Activated B cell treated with CpG ODN at 0.5 μM for 24 hours (primary cell): ENCODE results near the gene MED27. TPM values are rescaled to one million over a fixed set of nuclear protein-coding genes. Genes with fewer than 3 reads are reported as not detected.

Source experiments
- ATAC-seq: fragments of 200-7000 bp; cut with Tn5 transposase; one replicate; pipeline ENCODE4 v1.10.0; 2021; ENCODE audit warnings: low read depth, mild to moderate bottlenecking, moderate library complexity
- CTCF ChIA-PET: fragments of 350-600 bp; sonication (Branson Sonifier 250); formaldehyde crosslinking; loops from one replicate; lab custom pipeline; 2021; ENCODE audit warnings: antibody characterized with exemption; lab: Charles Lee
- POLR2A ChIA-PET: fragments of 350-600 bp; sonication (Branson Sonifier 250); formaldehyde crosslinking; loops from one replicate; lab custom pipeline; 2021; ENCODE audit warnings: antibody characterized with exemption; lab: Charles Lee
- DNase-seq: peaks from one replicate; pipeline ENCODE4 v3.0.0; 2022
- H3K27ac Mint-ChIP-seq: one replicate; pipeline ENCODE4 v1.8.0; 2020; ENCODE audit warnings: mixed read lengths
- H3K27me3 Mint-ChIP-seq: one replicate; pipeline ENCODE4 v1.8.0; 2021; ENCODE audit warnings: mixed read lengths
- H3K36me3 Mint-ChIP-seq: one replicate; pipeline ENCODE4 v1.8.0; 2021; ENCODE audit warnings: low read depth, mixed read lengths
- H3K4me1 Mint-ChIP-seq: one replicate; pipeline ENCODE4 v1.8.0; 2021; ENCODE audit warnings: mixed read lengths
- H3K4me3 Mint-ChIP-seq: one replicate; pipeline ENCODE4 v1.8.0; 2020; ENCODE audit warnings: mild to moderate bottlenecking, mixed read lengths
- H3K9me3 Mint-ChIP-seq: one replicate; pipeline ENCODE4 v1.8.0; 2020; ENCODE audit warnings: mixed read lengths
- CTCF ChIP-seq: fragments of 200-600 bp; IDR thresholded peaks from one replicate; pipeline ENCODE4 v1.8.0; 2022; ENCODE audit warnings: antibody characterized with exemption, mild to moderate bottlenecking
- intact Hi-C: fragments of 100-400 bp; cut with micrococcal nuclease; formaldehyde crosslinking; loops from one replicate; pipeline ENCODE4 v1.15.1; 2024
- total RNA-seq: library from RNA; stranded (reverse); gene quantifications from 2 replicates; pipeline ENCODE4 v1.2.3, GENCODE V29; 2022

MED27 gene
- total RNA-seq, 1 donor from 2014 or later, result 24.5 TPM

GRCh38 chr9:131887680-131888079, 192.0 kb downstream of the MED27 start:
- no peaks in the 10 kb centered on the region for H3K4me1 Mint-ChIP-seq
- no peak overlapping the region for H3K27ac Mint-ChIP-seq
- ChIA-PET POLR2A (no interaction called here), CTCF (no interaction called here)
- H3K36me3 Mint-ChIP-seq, result peaks cover 44% of the 10 kb centered on the region
- no peak for DNase-seq
- intact Hi-C loops, result no loop called here
- H3K4me3 Mint-ChIP-seq, result no peak overlapping the region
- no peaks in the 10 kb centered on the region for H3K9me3 Mint-ChIP-seq
- ATAC-seq, result no peak
- TF ChIP-seq CTCF, result no peak
- H3K27me3 Mint-ChIP-seq, result no peaks in the 10 kb centered on the region

- CTCF ChIA-PET, result no interaction called here
- ATAC-seq (no peak), DNase-seq (no peak)
- no peaks in the 10 kb centered on the region for H3K27me3 Mint-ChIP-seq
- no peak overlapping the region for H3K4me3 Mint-ChIP-seq
- POLR2A ChIA-PET, result no interaction called here
- intact Hi-C loops, result no loop called here
- H3K36me3 Mint-ChIP-seq, result peaks cover 39% of the 10 kb centered on the region
- no peaks in the 10 kb centered on the region for H3K9me3 Mint-ChIP-seq
- TF ChIP-seq CTCF, result no peak
- no peak overlapping the region for H3K27ac Mint-ChIP-seq
- no peaks in the 10 kb centered on the region for H3K4me1 Mint-ChIP-seq
These were observed 192.8 kb downstream of the MED27 start for GRCh38 chr9:131886826-131887225.

GRCh38 chr9:131885144-131885609, 194.5 kb downstream of the MED27 start:
- H3K4me3 Mint-ChIP-seq, result no peak overlapping the region
- no peaks in the 10 kb centered on the region for H3K9me3 Mint-ChIP-seq
- no peak for DNase-seq
- ChIA-PET CTCF (no interaction called here), POLR2A (no interaction called here)
- no peak for ATAC-seq
- no peak for TF ChIP-seq CTCF
- intact Hi-C loops, result no loop called here
- H3K27ac Mint-ChIP-seq, result no peak overlapping the region
- H3K36me3 Mint-ChIP-seq, result peaks cover 26% of the 10 kb centered on the region
- no peaks in the 10 kb centered on the region for H3K4me1 Mint-ChIP-seq
- no peaks in the 10 kb centered on the region for H3K27me3 Mint-ChIP-seq

- intact Hi-C loops, result no loop called here
- CTCF ChIA-PET, result no interaction called here
- no peak for ATAC-seq
- no peaks in the 10 kb centered on the region for H3K9me3 Mint-ChIP-seq
- no peak overlapping the region for H3K27ac Mint-ChIP-seq
- no peak for TF ChIP-seq CTCF
- no peak for DNase-seq
- no peaks in the 10 kb centered on the region for H3K4me1 Mint-ChIP-seq
- POLR2A ChIA-PET, result no interaction called here
- peaks cover 23% of the 10 kb centered on the region for H3K36me3 Mint-ChIP-seq
- H3K27me3 Mint-ChIP-seq, result no peaks in the 10 kb centered on the region
- no peak overlapping the region for H3K4me3 Mint-ChIP-seq
These were observed 195.4 kb downstream of the MED27 start for GRCh38 chr9:131884222-131884621.

- ChIA-PET CTCF (no interaction called here), POLR2A (no interaction called here)
- ATAC-seq, result no peak
- no peak for TF ChIP-seq CTCF
- no peak overlapping the region for H3K4me3 Mint-ChIP-seq
- intact Hi-C loops, result no loop called here
- H3K9me3 Mint-ChIP-seq, result no peaks in the 10 kb centered on the region
- no peak for DNase-seq
- no peaks in the 10 kb centered on the region for H3K27me3 Mint-ChIP-seq
- no peak overlapping the region for H3K27ac Mint-ChIP-seq
- H3K36me3 Mint-ChIP-seq, result peaks cover 20% of the 10 kb centered on the region
- no peaks in the 10 kb centered on the region for H3K4me1 Mint-ChIP-seq
These were observed 198.7 kb downstream of the MED27 start for GRCh38 chr9:131880833-131881583.
